ENCODE results near the gene FHIT.

The FHIT gene

GRCh38 chr3:59818033-59818918, 1433.0 kb downstream of the FHIT start:
- Histone ChIP-seq H3K4me3 (ENCODE audit: low read depth, low read length) (no peak overlapping the region), H3K9me3 (ENCODE audit: control insufficient read depth, insufficient read depth, low read depth, low read length) (no peaks in the 10 kb centered on the region; the same call in 1 of the 2 replicates), H3K4me1 (ENCODE audit: control insufficient read depth, insufficient read depth, low read length) (peaks cover 27% of the 10 kb centered on the region), H3K27me3 (ENCODE audit: control insufficient read depth, insufficient read depth, low read length) (no peaks in the 10 kb centered on the region), H3K9ac (ENCODE audit: low read length) (no peak overlapping the region), H3K27ac (ENCODE audit: low read depth, low read length) (no peak overlapping the region), H3K36me3 (ENCODE audit: control insufficient read depth, insufficient read depth, low read length) (no peaks in the 10 kb centered on the region)

GRCh38 chr3:59817511-59817910, 1433.7 kb downstream of the FHIT start:
- Histone ChIP-seq H3K9ac (ENCODE audit: low read length) (no peak overlapping the region), H3K9me3 (ENCODE audit: control insufficient read depth, insufficient read depth, low read depth, low read length) (no peaks in the 10 kb centered on the region), H3K36me3 (ENCODE audit: control insufficient read depth, insufficient read depth, low read length) (no peaks in the 10 kb centered on the region), H3K27ac (ENCODE audit: low read depth, low read length) (no peak overlapping the region), H3K4me3 (ENCODE audit: low read depth, low read length) (no peak overlapping the region), H3K27me3 (ENCODE audit: control insufficient read depth, insufficient read depth, low read length) (no peaks in the 10 kb centered on the region), H3K4me1 (ENCODE audit: control insufficient read depth, insufficient read depth, low read length) (peaks cover 35% of the 10 kb centered on the region)

- H3K4me1 ChIP-seq (ENCODE audit: control insufficient read depth, insufficient read depth, low read length): peaks cover 43% of the 10 kb centered on the region
- H3K27ac ChIP-seq (ENCODE audit: low read depth, low read length): no peak overlapping the region
- H3K9ac ChIP-seq (ENCODE audit: low read length): no peak overlapping the region
- no peak overlapping the region for H3K4me3 ChIP-seq (ENCODE audit: low read depth, low read length)
- H3K27me3 ChIP-seq (ENCODE audit: control insufficient read depth, insufficient read depth, low read length): no peaks in the 10 kb centered on the region
- H3K9me3 ChIP-seq (ENCODE audit: control insufficient read depth, insufficient read depth, low read depth, low read length): no peaks in the 10 kb centered on the region
- H3K36me3 ChIP-seq (ENCODE audit: control insufficient read depth, insufficient read depth, low read length): no peaks in the 10 kb centered on the region
Measured at GRCh38 chr3:59816312-59816711, 1434.9 kb downstream of the FHIT start.

- no peak overlapping the region for H3K4me3 ChIP-seq (ENCODE audit: low read depth, low read length)
- H3K27ac ChIP-seq (ENCODE audit: low read depth, low read length): peak overlapping the region; percentile 22; the same call in 1 of the 2 replicates
- no peaks in the 10 kb centered on the region for H3K27me3 ChIP-seq (ENCODE audit: control insufficient read depth, insufficient read depth, low read length)
- H3K4me1 ChIP-seq (ENCODE audit: control insufficient read depth, insufficient read depth, low read length): peaks cover 44% of the 10 kb centered on the region
- no peaks in the 10 kb centered on the region; the same call in 1 of the 2 replicates for H3K9me3 ChIP-seq (ENCODE audit: control insufficient read depth, insufficient read depth, low read depth, low read length)
- H3K9ac ChIP-seq (ENCODE audit: low read length): no peak overlapping the region
- H3K36me3 ChIP-seq (ENCODE audit: control insufficient read depth, insufficient read depth, low read length): no peaks in the 10 kb centered on the region
Measured at GRCh38 chr3:59813148-59813538, 1438.1 kb downstream of the FHIT start.

GRCh38 chr3:59812237-59813147, 1438.8 kb downstream of the FHIT start:
- Histone ChIP-seq H3K9me3 (ENCODE audit: control insufficient read depth, insufficient read depth, low read depth, low read length) (no peaks in the 10 kb centered on the region; the same call in 1 of the 2 replicates), H3K36me3 (ENCODE audit: control insufficient read depth, insufficient read depth, low read length) (no peaks in the 10 kb centered on the region), H3K4me1 (ENCODE audit: control insufficient read depth, insufficient read depth, low read length) (peaks cover 38% of the 10 kb centered on the region), H3K4me3 (ENCODE audit: low read depth, low read length) (no peak overlapping the region), H3K27ac (ENCODE audit: low read depth, low read length) (peak overlapping the region; percentile 44; the same call in 1 of the 2 replicates), H3K27me3 (ENCODE audit: control insufficient read depth, insufficient read depth, low read length) (no peaks in the 10 kb centered on the region), H3K9ac (ENCODE audit: low read length) (peak overlapping the region; percentile 9)

GRCh38 chr3:59811160-59811559, 1440.1 kb downstream of the FHIT start:
- no peaks in the 10 kb centered on the region for H3K27me3 ChIP-seq (ENCODE audit: control insufficient read depth, insufficient read depth, low read length)
- H3K36me3 ChIP-seq (ENCODE audit: control insufficient read depth, insufficient read depth, low read length): no peaks in the 10 kb centered on the region

GRCh38 chr3:59810606-59811005, 1440.6 kb downstream of the FHIT start:
- Histone ChIP-seq H3K4me3 (ENCODE audit: low read depth, low read length) (no peak overlapping the region), H3K9me3 (ENCODE audit: control insufficient read depth, insufficient read depth, low read depth, low read length) (no peaks in the 10 kb centered on the region; the same call in 1 of the 2 replicates), H3K27ac (ENCODE audit: low read depth, low read length) (no peak overlapping the region), H3K27me3 (ENCODE audit: control insufficient read depth, insufficient read depth, low read length) (no peaks in the 10 kb centered on the region), H3K4me1 (ENCODE audit: control insufficient read depth, insufficient read depth, low read length) (peaks cover 27% of the 10 kb centered on the region), H3K9ac (ENCODE audit: low read length) (no peak overlapping the region), H3K36me3 (ENCODE audit: control insufficient read depth, insufficient read depth, low read length) (no peaks in the 10 kb centered on the region)

More at GRCh38 chr3:59811160-59811559, 1440.1 kb downstream of the FHIT start:
- Histone ChIP-seq H3K4me3 (ENCODE audit: low read depth, low read length) (no peak overlapping the region), H3K27ac (ENCODE audit: low read depth, low read length) (no peak overlapping the region), H3K9me3 (ENCODE audit: control insufficient read depth, insufficient read depth, low read depth, low read length) (no peaks in the 10 kb centered on the region; the same call in 1 of the 2 replicates), H3K9ac (ENCODE audit: low read length) (no peak overlapping the region), H3K4me1 (ENCODE audit: control insufficient read depth, insufficient read depth, low read length) (peaks cover 27% of the 10 kb centered on the region)

- H3K27me3 ChIP-seq (ENCODE audit: control insufficient read depth, insufficient read depth, low read length): no peaks in the 10 kb centered on the region
- no peaks in the 10 kb centered on the region for H3K36me3 ChIP-seq (ENCODE audit: control insufficient read depth, insufficient read depth, low read length)
- H3K27ac ChIP-seq (ENCODE audit: low read depth, low read length): peak overlapping the region; percentile 44; the same call in 1 of the 2 replicates
- no peak overlapping the region for H3K4me3 ChIP-seq (ENCODE audit: low read depth, low read length)
- H3K4me1 ChIP-seq (ENCODE audit: control insufficient read depth, insufficient read depth, low read length): peaks cover 27% of the 10 kb centered on the region
- H3K9me3 ChIP-seq (ENCODE audit: control insufficient read depth, insufficient read depth, low read depth, low read length): no peaks in the 10 kb centered on the region; the same call in 1 of the 2 replicates
- peak overlapping the region; percentile 45 for H3K9ac ChIP-seq (ENCODE audit: low read length)
Measured at GRCh38 chr3:59809710-59810444, 1441.4 kb downstream of the FHIT start.

GRCh38 chr3:59809016-59809415, 1442.2 kb downstream of the FHIT start:
- no peaks in the 10 kb centered on the region; the same call in 1 of the 2 replicates for H3K9me3 ChIP-seq (ENCODE audit: control insufficient read depth, insufficient read depth, low read depth, low read length)
- no peaks in the 10 kb centered on the region for H3K36me3 ChIP-seq (ENCODE audit: control insufficient read depth, insufficient read depth, low read length)
- H3K4me3 ChIP-seq (ENCODE audit: low read depth, low read length): no peak overlapping the region
- no peaks in the 10 kb centered on the region for H3K27me3 ChIP-seq (ENCODE audit: control insufficient read depth, insufficient read depth, low read length)
- peak overlapping the region; percentile 61 for H3K9ac ChIP-seq (ENCODE audit: low read length)
- peak overlapping the region; percentile 74; the same call in 1 of the 2 replicates for H3K27ac ChIP-seq (ENCODE audit: low read depth, low read length)
- peaks cover 28% of the 10 kb centered on the region for H3K4me1 ChIP-seq (ENCODE audit: control insufficient read depth, insufficient read depth, low read length)

- H3K4me3 ChIP-seq (ENCODE audit: low read depth, low read length): no peak overlapping the region
- no peaks in the 10 kb centered on the region for H3K36me3 ChIP-seq (ENCODE audit: control insufficient read depth, insufficient read depth, low read length)
- peak overlapping the region; percentile 74; the same call in 1 of the 2 replicates for H3K27ac ChIP-seq (ENCODE audit: low read depth, low read length)
- H3K27me3 ChIP-seq (ENCODE audit: control insufficient read depth, insufficient read depth, low read length): no peaks in the 10 kb centered on the region
- peaks cover 30% of the 10 kb centered on the region for H3K4me1 ChIP-seq (ENCODE audit: control insufficient read depth, insufficient read depth, low read length)
- H3K9me3 ChIP-seq (ENCODE audit: control insufficient read depth, insufficient read depth, low read depth, low read length): no peaks in the 10 kb centered on the region; the same call in 1 of the 2 replicates
- H3K9ac ChIP-seq (ENCODE audit: low read length): peak overlapping the region; percentile 61
Measured at GRCh38 chr3:59808446-59808845, 1442.8 kb downstream of the FHIT start.
